PC-9 (cell line): ENCODE results near the gene PLCG2.

Experiments
- CTCF ChIP-seq: fragments of 200-600 bp; sonication (generic); conservative IDR thresholded peaks from 2 replicates; pipeline ENCODE4 v1.6.1; 2017; ENCODE audit warnings: mixed run types, antibody characterized with exemption, mild to moderate bottlenecking, moderate library complexity
- EZH2 ChIP-seq: fragments of 200-600 bp; sonication (generic); IDR thresholded peaks from 2 replicates; pipeline ENCODE4 v1.8.0; 2017; ENCODE audit warnings: antibody characterized with exemption, low read depth

GRCh38 chr16:82010649-82011048 lies 231.6 kb downstream of the PLCG2 start:
- TF ChIP-seq CTCF (no peak), EZH2 (no peak)
